ENCODE measurements around the gene IQGAP1. TPM values are rescaled to one million over a fixed set of nuclear protein-coding genes. Genes with fewer than 3 reads are reported as not detected.

The IQGAP1 gene
- total RNA-seq, 1 experiment from 2014 or later: 72.4 TPM

GRCh38 chr15:90493647-90494046, 105.6 kb downstream of the IQGAP1 start:
- Histone ChIP-seq H3K18ac (ENCODE audit: insufficient read length, low read depth, low read length) (no peak overlapping the region), H4K91ac (ENCODE audit: insufficient read length, low read depth, low read length) (no peak overlapping the region), H3K27ac (ENCODE audit: insufficient read length, low read depth, low read length) (no peak overlapping the region), H3K14ac (ENCODE audit: insufficient read depth, low read length) (no peak overlapping the region), H2BK120ac (ENCODE audit: low read depth, low read length, poor library complexity, severe bottlenecking) (no peak overlapping the region), H4K8ac (replicated peaks; ENCODE audit: insufficient read length, low read depth, low read length) (no peak overlapping the region), H3K79me2 (ENCODE audit: insufficient read depth, low read length) (no peaks in the 10 kb centered on the region), H2BK5ac (ENCODE audit: insufficient read length, low read length) (no peak overlapping the region), H3K56ac (ENCODE audit: insufficient read length, low read depth, low read length) (no peak overlapping the region), H3K4me2 (ENCODE audit: insufficient read depth, insufficient read length, low read length) (no peak overlapping the region), H3K79me1 (ENCODE audit: insufficient read depth, low read depth, low read length, poor library complexity, severe bottlenecking) (no peaks in the 10 kb centered on the region), H3T11ph (ENCODE audit: low read length) (no peak overlapping the region), H2BK12ac (ENCODE audit: insufficient read length, low read depth, low read length) (no peak overlapping the region), H4K5ac (ENCODE audit: insufficient read length, low read depth, low read length) (no peak overlapping the region), H3K9ac (ENCODE audit: extremely low read depth, insufficient read length, low read length) (no peak overlapping the region), H2BK20ac (ENCODE audit: low read depth, low read length, poor library complexity, severe bottlenecking) (no peak overlapping the region), H2BK15ac (ENCODE audit: low read depth, low read length) (no peak overlapping the region), H3K23ac (ENCODE audit: insufficient read length, low read depth, low read length) (no peak overlapping the region), H3K23me2 (ENCODE audit: insufficient read length, low read depth, low read length, poor library complexity, severe bottlenecking) (no peaks in the 10 kb centered on the region), H4K20me1 (ENCODE audit: control insufficient read depth, insufficient read depth, insufficient read length) (no peaks in the 10 kb centered on the region), H2AK5ac (ENCODE audit: insufficient read length, low read length) (no peak overlapping the region), H3K27me3 (ENCODE audit: insufficient read depth, low read length) (no peaks in the 10 kb centered on the region), H3K4me1 (ENCODE audit: insufficient read depth, low read length) (no peaks in the 10 kb centered on the region), H3K4ac (ENCODE audit: low read depth, low read length) (no peak overlapping the region), H3K9me3 (ENCODE audit: control insufficient read depth, low read depth, low read length) (no peaks in the 10 kb centered on the region), H2AFZ (ENCODE audit: low read length) (no peak overlapping the region)
- Mint-ChIP-seq H3K27ac (no peak overlapping the region), H3K4me1 (no peaks in the 10 kb centered on the region), H3K27me3 (ENCODE audit: low read depth) (no peaks in the 10 kb centered on the region), H3K4me3 (no peak overlapping the region), H3K9me3 (no peaks in the 10 kb centered on the region), H3K36me3 (ENCODE audit: insufficient read depth in 1 of 3, low read depth in 3 of 3) (peaks cover 21 to 63% (median 60%) of the 10 kb centered on the region in 3 experiments)
- no peak for TF ChIP-seq CTCF (conservative IDR thresholded peaks at IDR 0.05)
- no peak for DNase-seq

Data from H9 (cell line).